Retinal pigment epithelial cell (primary cell): ENCODE measurements around the gene LATS1.

ENCODE experiments used
- DNase-seq: peaks from one replicate; pipeline ENCODE4 v3.0.0-alpha.2; 2010; ENCODE audit warnings: low read depth
- H3K4me3 ChIP-seq: 2 replicates; pipeline ENCODE4 v1.5.1; 2011; ENCODE audit warnings: mild to moderate bottlenecking, low read length, control low read depth, moderate library complexity
- CTCF ChIP-seq: conservative IDR thresholded peaks from 2 replicates; pipeline ENCODE4 v1.5.1; 2011; ENCODE audit warnings: low read depth, low read length, control low read depth, inconsistent platforms

The LATS1 gene

DNA sequence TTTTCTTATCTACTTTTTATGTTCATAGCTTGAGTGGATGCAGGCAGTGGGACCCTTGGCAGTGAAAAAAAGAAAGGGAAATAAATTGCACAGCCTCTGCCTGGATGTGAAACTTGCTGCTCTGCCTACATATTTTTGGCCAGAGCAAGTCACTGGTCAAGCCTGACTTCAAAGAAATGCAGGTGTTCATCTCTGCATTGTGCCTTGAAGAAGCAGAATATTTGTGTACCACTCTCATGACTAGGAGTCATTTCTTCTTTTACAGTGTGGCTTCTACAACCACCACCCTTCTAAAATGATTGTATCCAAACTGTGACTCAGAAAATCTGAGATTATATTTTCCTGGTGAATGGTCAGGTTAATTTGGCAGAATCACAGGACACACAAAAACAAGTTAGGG, 66.8 kb downstream of the LATS1 start:
- DNase-seq = no peak
- no peak overlapping the region for H3K4me3 ChIP-seq
- TF ChIP-seq CTCF = no peak

DNA sequence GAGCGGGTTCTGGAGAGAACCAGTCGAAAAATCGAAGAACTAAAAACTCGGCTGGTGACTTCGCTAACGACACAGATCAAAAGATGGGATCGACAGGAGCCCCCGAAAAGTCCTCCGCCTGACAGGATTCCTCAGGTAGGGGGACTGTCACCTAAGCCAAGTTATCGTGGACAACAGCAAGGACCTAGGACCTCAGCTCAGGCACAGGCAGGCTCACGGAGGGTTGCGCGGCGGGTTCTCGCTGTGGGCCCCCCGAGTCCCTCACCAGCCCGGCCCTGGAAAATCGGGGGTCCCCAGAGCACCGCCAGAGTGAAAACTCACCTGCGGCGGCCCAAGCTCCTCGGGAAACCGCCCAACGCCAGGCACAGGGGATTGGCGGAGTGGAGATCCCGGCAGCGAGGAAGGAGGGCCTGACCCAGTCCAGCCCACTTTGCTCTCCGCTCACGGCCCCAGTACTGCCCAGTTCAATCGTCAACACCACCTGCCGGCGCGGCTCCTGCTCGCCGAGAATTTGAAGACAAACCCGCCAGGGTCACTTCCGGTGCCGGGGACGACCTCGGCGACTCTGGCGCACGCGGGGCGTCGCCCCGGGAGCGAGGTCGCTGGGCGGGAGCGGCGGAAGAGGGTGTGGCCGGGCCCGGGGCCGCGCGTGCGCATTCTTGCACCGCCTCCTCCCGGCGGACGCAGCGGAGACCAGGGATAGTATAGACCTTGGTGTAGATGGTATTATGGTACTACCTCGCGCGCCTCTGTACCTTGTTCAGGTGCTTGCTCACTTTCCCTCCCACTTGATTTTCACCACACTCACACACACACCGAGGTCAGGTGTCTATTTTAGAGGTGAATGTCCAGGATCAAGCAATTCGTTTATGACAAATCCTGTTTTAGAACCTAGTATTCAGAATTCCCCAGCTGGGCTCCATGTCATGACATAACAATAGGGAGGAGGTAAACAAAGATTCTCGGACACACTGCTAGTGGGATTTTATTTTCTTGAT, 69.5 kb downstream of the LATS1 start, which contains the start of gene KATNA1:
Gene KATNA1, minus strand, starts transcription at position 567 of the 998 bp plus-strand sequence. CDS start 10,167 bp downstream, outside the sequence.
- H3K4me3 ChIP-seq = peak within 1 kb of the TSS; percentile 84
- no peak for DNase-seq
- no peak for TF ChIP-seq CTCF

DNA sequence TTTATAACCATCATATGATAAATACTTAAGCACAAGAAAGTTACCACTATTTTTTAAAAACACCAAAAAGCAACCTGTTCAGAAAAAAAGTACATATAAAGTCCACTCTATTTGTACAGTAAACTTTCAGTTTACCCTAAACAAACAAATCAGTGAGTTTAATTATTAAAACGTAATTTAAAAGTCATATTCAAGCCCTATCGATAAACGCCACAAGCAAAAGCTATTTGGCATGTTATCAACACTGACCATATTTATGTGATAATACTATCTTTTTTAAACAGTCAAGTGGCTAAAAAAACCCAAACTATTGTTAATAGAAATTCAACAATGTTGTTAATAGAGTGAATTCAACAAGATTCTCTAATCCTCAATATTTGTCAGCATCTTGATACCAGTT, 71.3 kb downstream of the LATS1 start:
- no peak for DNase-seq
- H3K4me3 ChIP-seq = peak overlapping the region; percentile 84
- no peak for TF ChIP-seq CTCF

DNA sequence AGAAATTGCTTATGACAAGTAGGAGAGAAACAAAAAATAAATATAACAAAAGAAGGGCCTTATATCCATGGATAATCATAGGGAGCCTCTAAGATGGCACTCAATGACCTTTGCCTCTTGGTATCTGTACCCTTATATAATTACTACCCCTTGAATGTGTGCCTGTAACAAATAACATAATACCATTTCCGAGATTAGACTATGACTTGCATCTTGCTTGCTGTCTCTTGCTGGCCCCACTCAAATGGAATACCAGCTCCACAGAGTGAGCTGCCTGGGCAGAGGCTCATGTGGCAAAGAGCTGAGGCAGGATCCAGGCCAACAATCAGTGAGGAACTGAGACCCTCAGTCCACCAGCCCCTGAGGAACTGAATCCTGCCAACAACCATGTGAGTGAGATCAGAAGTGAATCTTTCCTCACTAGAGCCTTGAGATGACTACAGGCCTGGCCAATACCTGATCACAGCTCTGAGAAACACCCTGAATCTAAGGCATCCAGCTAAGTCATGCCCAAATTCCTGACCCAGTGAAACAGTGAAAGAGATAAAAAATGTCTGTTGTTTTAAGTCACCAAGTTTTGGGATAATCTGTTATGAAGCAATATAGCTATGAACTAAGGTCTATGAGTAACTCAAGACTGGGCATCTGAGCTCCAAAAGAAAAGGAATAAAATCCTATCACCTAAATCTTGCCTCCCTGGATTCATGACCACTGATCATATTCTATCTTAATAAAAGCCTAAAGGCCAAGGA, 74.9 kb downstream of the LATS1 start:
- DNase-seq = no peak
- no peak overlapping the region for H3K4me3 ChIP-seq
- no peak for TF ChIP-seq CTCF

DNA sequence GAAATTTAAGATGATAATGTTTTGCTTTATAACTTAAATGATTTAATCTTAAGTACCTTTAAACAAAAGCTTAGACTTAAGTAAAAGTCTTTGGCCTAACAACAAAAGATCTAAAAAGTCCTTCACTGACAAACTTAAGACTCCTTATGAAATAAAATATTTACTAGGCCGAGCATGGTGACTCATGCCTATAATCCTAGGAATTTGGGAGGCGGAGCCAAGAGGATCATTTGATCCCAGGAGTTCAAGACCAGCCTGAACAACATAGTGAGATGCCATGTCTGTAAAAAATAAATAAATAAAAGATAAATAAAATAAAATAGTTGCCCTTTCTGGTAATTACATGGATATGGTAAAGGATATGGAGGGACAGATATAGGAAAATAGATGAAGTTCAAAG, 81.8 kb downstream of the LATS1 start:
- no peak overlapping the region for H3K4me3 ChIP-seq
- no peak for TF ChIP-seq CTCF
- no peak for DNase-seq

DNA sequence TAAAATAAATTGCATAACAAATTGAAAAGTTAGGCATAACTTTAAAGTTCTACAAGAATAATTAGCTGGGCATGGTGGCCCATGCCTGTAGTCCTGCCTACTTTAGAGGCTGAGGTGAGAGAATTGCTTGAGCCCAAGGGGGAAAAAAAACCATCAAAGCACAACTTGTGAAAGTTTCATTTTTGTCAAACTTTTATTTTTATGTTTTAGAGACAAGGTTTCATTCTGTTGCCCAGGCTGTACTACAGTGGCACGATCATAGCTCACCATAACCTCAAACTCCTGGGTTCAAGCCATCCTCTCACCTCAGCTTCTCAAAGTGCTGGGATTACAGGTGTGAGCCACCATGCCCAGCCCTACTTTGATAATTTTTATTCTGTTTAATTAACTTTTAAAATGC, 83.6 kb downstream of the LATS1 start:
- no peak for TF ChIP-seq CTCF
- DNase-seq = no peak

More for the DNA sequence above, 83.6 kb downstream of the LATS1 start:
- no peak overlapping the region for H3K4me3 ChIP-seq
